Posterior vena cava (tissue), 2 donors: ENCODE measurements around the gene DRAP1. TPM values are rescaled to one million over a fixed set of nuclear protein-coding genes. Genes with fewer than 3 reads are reported as not detected.

ENCODE experiments used
- DNase-seq: peaks from one replicate; pipeline ENCODE4 v3.0.0-alpha.2; 2020; ENCODE audit warnings: low spot score
- intact Hi-C, 2 donors: fragments of 100-400 bp; cut with DNase I; formaldehyde crosslinking; loops; one replicate each; pipeline versions ENCODE4 v1.14.1 to v1.14.2; 2022 to 2023
- total RNA-seq, 2 donors: library from RNA; stranded (reverse); fragmentation: NEBNext Ultra II Directional; extraction: Animal tissue kit (Norgen Biotek cat#: 25700); gene quantifications; one replicate each; pipeline ENCODE4 v1.2.1, GENCODE V29; 2021
- donor health status: DM: yes; HTN: yes; CAD: no.
- donor health status: DM: yes; HTN: yes; CAD: no.

DRAP1 gene
- total RNA-seq, 2 donors from 2014 or later: 76.0 to 92.2 TPM

DNA sequence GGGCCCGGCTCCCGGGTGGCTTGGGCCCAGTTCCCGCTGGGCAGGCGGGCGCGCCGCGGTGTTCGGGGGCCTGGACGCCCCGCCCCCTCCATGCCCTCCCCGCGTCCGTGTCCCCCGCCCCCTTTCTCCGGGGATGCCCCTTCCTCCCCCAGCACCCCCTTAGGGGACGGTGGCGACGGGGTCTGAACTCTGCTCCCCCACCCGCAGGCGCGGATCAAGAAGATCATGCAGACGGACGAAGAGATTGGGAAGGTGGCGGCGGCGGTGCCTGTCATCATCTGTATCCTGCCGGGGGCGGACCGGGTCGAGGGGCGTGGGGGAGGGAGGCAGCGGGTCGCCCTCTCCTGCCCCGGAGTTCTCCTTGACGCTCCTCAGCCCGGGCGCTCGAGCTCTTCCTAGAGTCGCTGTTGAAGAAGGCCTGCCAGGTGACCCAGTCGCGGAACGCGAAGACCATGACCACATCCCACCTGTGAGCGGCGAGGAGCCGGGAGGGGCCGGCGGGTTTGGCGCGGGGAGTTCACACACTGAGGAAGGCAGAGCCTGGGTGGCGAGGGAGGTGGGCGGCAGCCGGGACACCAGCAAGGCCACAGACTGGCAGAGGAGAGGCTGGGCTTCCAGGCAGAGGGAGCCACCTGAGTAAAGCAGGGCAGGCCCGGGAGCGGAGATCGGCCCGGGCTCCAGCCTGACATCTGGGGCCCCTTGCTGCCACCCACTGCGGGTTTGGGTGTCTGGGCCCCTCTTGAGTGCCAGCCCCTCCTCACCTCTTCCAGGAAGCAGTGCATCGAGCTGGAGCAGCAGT is 546 bp downstream of the DRAP1 start:
- no peak for DNase-seq
- intact Hi-C loops: loop anchor here in 1 of 2 donors (5.0 kb wide), 2 partner anchors 43 to 58 kb away; partner anchors contain the start of gene SART1

DNA sequence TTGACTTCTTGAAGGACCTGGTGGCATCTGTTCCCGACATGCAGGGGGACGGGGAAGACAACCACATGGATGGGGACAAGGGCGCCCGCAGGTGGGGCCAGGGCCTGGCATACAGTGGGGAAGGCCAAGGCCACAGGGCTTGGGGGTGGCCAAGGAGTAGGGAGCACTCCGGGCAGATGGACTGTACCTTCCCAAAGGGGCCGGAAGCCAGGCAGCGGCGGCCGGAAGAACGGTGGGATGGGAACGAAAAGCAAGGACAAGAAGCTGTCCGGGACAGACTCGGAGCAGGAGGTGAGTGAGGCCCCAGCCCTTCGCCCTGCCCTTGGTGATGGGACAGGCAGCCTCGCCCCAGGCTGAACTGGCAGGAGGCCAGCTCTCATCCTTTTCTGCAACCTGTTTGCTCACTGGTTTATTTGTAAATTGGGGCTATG is 1.2 kb downstream of the DRAP1 start:
- peak; percentile 77 for DNase-seq
- intact Hi-C loops: loop anchor here in 1 of 2 donors (5.0 kb wide), 2 partner anchors 42 to 57 kb away; partner anchors contain the start of gene SART1

- intact Hi-C loops: loop anchor here in 1 of 2 donors (5.0 kb wide), 2 partner anchors 41 to 56 kb away; partner anchors contain the start of gene SART1
- DNase-seq: no peak
Observed at GRCh38 chr11:65921033-65921555, 1.9 kb downstream of the DRAP1 start.

GRCh38 chr11:65921876-65922275 is 2.6 kb downstream of the DRAP1 start:
- DNase-seq: no peak
- intact Hi-C loops: loop anchor here in 1 of 2 donors (5.0 kb wide), 2 partner anchors 40 to 55 kb away; partner anchors contain the start of gene SART1

- intact Hi-C loops: loop anchor here in 1 of 2 donors (5.0 kb wide), 2 partner anchors 40 to 55 kb away; partner anchors contain the start of gene SART1
- no peak for DNase-seq
Observed at GRCh38 chr11:65922565-65922964, 3.3 kb downstream of the DRAP1 start.

DNA sequence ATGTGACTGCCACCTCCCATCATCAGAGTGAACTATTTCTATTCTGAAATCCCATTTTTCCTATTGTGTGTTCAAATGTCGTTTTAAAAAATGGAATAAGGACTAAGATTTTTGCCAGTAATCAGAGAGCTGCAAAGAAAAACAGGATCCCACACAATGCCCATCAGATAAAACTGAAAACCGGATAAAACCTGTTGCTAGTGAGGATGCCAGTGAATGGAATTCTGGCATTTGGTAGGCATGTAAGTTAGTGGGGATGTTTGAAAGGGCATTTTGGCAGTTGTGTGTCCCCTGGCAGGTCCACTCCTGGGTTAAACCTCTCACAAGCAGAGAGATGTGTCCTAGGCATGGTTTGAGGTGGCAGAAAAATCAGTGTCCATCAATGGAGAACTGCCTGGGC is 6.2 kb downstream of the DRAP1 start:
- intact Hi-C loops: no loop called here
- no peak for DNase-seq

DNA sequence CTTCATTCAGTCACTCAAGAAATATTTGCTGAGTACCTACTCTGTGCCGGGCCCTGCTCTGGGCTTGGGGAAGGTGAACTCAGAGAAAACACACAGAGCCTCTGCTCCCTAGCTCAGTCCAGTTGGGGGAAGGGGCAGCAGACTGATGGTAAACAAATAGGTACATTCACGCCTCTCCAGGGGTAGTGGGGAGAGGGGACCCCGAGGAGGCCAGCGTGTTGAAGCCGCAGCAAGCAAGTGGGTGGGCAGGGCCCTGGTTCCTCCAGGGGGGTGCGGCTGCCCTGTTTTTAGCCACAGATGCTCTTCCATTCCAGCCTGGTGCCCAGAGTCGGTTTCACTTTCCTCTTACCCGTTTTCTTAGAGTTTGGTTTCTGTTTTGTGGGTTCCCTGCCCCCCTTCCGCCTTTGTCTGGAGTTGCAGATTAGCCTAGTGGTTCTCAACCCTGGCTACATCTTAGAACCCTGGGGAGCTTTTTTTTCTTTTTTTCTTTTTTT is 8.7 kb downstream of the DRAP1 start:
- intact Hi-C loops: no loop called here
- peak; percentile 81 for DNase-seq

DNA sequence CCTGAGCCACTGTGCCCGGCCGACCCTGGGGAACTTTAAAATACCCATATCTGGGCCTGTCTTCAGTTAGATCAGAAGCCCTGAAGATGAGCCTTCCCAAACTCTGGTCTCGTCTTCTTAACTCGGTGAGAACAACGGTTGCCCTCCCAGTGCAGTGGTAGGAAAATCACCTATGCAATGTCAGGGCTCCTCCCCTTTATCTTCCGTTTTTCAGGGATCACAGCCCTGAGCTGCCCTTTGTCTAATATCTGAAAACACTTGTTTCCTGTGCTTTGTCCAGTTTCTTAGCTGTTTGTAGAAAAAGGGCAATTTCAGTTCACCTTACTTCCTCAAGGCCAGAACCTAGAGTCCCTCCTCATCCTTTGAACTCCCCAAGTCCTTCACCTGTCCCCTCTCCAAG is 9.4 kb downstream of the DRAP1 start:
- DNase-seq: no peak
- intact Hi-C loops: no loop called here

DNA sequence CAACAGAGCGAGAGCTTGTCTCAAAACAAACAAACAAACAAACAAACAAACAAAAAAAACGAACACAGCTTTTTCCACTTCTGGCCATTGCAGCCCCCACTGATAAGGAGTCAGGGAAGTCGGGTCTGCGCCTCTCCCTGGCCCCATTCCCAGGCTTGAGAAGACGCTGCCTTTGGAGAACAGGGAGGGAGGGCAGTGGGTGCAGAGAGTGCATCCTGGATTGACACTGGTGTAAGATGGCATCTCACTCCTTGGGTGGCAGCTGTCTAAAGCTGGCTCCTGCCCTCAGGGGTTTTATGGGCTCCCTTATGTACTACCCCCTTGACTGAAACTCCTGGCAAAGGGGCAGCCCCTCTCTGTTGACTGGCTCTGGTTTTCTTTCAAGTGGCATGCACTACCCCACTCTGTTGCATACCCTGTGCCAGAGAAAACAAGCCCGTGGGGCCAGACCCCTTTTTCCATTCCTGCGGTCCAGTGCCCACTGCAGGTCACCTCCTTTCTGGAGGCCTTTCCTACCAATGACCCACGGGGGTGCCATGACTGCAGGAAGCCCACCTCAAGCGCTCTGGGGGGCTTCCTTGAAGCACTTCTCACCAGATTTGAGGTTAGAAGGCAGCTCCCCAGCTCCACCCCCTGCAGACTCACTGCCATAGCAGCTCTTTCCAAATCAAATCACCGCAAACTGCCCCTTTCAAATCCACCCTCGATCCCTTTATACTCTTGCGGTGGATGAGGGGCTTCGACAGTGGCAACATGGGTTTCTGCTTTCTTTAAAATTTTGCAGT is 12.7 kb downstream of the DRAP1 start:
- intact Hi-C loops: no loop called here

DNA sequence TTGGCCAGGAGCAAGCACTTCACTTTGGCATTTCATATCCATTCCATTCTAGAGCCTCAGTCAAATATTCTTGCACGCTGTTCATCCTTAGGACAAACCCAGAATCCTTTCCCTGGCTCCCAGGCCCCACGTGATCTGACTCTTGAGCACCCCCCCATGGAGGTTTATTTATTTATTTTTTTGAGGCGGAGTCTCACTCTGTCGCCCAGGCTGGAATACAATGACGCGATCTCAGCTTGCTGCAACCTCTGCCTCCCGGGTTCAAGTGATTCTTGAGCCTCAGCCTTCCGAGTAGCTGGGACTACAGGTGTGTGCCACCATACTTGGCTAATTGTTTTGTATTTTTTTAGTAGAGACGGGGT is 13.3 kb downstream of the DRAP1 start:
- intact Hi-C loops: no loop called here
- no peak for DNase-seq

More for the DNA sequence above, 12.7 kb downstream of the DRAP1 start:
- DNase-seq: no peak

DNA sequence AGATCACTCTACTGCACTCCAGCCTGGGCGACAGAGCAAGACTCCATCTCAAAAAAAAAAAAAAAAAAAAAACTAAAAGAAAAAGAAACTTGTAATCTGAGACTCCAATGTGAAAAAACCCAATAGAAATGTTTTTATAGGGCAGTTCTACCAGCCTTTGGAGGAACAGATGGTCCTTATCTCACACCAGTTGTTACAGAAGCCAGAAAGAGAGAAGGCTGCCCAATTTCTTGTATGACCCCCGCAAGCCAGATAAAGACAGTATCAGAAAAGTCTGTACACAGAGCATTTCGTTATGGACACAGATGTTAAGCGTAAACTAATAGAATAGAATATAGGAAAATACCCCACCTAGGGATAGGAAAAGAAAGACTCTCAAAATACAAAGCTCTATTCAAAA is 14.8 kb downstream of the DRAP1 start:
- intact Hi-C loops: no loop called here
- no peak for DNase-seq

GRCh38 chr11:65937766-65938165 is 18.5 kb downstream of the DRAP1 start:
- intact Hi-C loops: no loop called here
- DNase-seq: no peak

DNA sequence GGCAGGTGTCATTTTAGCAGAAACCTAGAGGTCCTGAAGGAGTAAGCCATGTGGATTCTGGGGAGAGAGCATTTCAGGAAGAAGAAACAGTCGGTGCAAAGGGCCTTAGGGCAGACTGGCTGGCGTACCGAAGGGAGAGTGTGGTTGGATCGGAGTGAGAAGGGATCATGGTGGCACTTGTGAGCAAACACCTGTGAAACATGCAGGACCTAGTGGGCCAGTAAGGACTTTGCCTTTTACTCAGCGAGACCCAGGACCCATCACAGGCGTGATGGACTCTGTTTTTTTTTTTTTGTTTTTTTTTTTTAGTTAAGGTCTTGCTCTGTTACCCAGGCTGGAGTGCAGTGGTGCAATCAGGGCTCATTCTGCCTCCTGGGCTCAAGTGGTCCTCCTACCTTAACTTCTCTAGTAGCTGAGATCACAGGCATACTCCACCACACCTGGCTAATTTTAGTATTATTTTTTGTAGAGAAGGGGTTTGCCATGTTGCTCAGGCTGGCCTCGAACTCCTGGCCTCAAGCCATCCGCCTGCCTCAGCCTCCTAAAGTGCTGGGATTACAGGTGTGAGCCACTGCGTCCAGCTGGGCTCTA is 22.6 kb downstream of the DRAP1 start:
- no peak for DNase-seq
- intact Hi-C loops: loop anchor here in 1 of 2 donors (5.0 kb wide), 1 partner anchor 1010 kb away; no protein-coding TSS in a partner anchor

GRCh38 chr11:65942531-65942930 is 23.3 kb downstream of the DRAP1 start:
- intact Hi-C loops: loop anchor here in 1 of 2 donors (5.0 kb wide), 1 partner anchor 1010 kb away; no protein-coding TSS in a partner anchor
- no peak for DNase-seq

GRCh38 chr11:65944191-65944590 is 25.0 kb downstream of the DRAP1 start:
- no peak for DNase-seq
- intact Hi-C loops: loop anchor here in 1 of 2 donors (5.0 kb wide), 1 partner anchor 1008 kb away; no protein-coding TSS in a partner anchor

- intact Hi-C loops: loop anchor here in 1 of 2 donors (5.0 kb wide), 1 partner anchor 1008 kb away; no protein-coding TSS in a partner anchor
- no peak for DNase-seq
Observed at GRCh38 chr11:65944767-65945166, 25.5 kb downstream of the DRAP1 start.

DNA sequence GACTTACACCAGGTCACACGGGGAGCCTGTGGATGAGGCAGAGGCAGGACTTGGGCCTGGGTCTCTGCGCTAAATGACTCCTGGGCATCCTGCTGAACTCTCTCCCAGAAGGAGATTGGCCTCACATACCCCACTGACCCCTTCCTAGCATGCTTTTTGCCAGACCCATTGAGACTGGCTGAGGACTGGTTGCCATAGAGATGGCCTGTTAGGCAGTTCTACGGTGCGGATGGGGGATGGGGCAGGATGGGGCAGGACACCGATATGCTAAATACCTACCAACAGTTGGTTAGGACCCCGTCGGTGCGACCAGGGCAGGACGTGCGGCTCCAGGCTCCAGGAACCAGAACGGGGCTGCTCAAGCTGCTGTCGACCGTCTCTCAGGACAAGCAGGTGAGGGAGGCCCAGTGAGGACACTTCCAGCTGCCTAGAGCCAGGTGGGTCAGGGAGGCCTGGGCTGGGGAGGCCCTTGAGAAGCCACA is 26.2 kb downstream of the DRAP1 start, which contains the start of gene TSGA10IP:
TSS of gene TSGA10IP (plus strand) at position 51 of the 482 bp plus-strand sequence. CDS start at position 247, 196 bp downstream.
- intact Hi-C loops: no loop called here
- DNase-seq: no peak

DNA sequence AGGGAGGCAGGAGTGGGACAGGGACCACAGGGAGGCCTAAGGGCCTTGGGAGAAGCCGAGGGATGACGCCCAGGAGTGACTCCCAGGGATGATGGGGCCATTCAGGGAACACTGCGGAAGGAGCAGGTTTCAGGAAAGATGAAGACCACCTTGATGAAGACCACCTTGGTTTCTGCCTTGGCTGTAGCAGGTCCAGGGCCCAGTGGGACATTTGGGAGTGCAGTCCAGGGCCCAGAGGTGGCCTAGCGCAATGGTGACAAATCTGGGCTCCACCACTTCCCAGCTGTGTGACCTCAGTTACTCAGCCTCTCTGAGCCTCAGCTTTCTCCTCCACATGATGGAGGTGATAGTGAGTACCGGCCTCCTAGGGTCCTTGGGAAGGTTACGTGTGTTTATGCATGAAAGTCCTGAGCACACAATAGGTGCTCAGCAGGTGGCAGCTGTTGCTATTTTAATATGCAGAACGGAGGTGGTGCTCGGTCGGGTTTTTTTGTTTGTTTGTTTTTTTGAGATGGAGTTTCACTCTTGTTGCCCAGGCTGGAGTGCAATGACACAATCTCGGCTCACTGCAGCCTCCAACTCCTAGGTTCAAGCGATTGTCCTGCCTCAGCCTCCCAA is 26.8 kb downstream of the DRAP1 start:
- DNase-seq: no peak
- intact Hi-C loops: no loop called here
